Body of pancreas (tissue), 4 donors: ENCODE data around the gene TEX54.

Source experiments
- POLR2A ChIP-seq, 3 donors: fragments of 450-650 bp; IDR thresholded peaks; one replicate each; pipeline ENCODE4 v1.6.1; 2016; ENCODE audit warnings: antibody characterized with exemption in 3 of 3, mild to moderate bottlenecking in 2 of 3
- TF ChIP-seq, protein P1 (sequence below), 7 experiments: fragments of 450-650 bp in 4 of 7; fragments of 200-600 bp in 3 of 7; sonication (generic) in 3 of 7; IDR thresholded peaks; one replicate each; pipeline ENCODE4 v1.5.1; 2016 to 2019; ENCODE audit warnings: antibody characterized with exemption in 7 of 7

DNA sequence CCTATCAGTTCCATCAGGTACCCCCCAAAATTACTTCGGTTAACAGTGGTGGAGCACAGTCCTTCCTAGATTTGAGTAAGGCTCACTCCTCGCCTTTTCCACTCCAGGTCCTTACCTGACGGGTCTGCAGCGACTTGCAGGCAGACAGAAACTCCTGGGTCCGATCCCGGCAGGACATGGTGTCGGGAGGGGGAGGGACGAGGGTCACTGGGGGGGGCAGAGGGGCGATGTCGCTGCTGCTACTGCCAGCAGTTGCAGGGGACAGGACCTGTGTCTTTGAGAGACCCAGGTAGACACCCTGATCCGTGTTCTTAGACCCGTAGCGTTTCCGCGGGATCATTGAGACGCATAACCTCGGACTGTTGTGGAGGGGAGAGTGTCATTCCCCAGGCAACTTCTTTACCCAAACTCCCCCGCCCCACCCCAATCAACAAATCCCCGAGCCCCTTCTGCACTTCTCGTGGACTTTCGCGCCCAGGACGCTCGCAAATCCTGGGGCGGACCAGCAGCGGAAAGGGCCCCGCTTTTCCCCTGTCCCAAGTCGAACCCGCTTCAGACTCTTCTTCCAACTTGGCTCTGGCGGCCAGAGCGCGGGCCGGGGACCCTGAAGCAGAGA, 1.6 kb downstream of the TEX54 start:
- TF ChIP-seq, protein P1, sequence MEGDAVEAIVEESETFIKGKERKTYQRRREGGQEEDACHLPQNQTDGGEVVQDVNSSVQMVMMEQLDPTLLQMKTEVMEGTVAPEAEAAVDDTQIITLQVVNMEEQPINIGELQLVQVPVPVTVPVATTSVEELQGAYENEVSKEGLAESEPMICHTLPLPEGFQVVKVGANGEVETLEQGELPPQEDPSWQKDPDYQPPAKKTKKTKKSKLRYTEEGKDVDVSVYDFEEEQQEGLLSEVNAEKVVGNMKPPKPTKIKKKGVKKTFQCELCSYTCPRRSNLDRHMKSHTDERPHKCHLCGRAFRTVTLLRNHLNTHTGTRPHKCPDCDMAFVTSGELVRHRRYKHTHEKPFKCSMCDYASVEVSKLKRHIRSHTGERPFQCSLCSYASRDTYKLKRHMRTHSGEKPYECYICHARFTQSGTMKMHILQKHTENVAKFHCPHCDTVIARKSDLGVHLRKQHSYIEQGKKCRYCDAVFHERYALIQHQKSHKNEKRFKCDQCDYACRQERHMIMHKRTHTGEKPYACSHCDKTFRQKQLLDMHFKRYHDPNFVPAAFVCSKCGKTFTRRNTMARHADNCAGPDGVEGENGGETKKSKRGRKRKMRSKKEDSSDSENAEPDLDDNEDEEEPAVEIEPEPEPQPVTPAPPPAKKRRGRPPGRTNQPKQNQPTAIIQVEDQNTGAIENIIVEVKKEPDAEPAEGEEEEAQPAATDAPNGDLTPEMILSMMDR (IDR thresholded peaks at IDR 0.05), result no peak
- TF ChIP-seq POLR2A (IDR thresholded peaks at IDR 0.05), result no peak
